ENCODE results near the gene KCNJ4.

DNA sequence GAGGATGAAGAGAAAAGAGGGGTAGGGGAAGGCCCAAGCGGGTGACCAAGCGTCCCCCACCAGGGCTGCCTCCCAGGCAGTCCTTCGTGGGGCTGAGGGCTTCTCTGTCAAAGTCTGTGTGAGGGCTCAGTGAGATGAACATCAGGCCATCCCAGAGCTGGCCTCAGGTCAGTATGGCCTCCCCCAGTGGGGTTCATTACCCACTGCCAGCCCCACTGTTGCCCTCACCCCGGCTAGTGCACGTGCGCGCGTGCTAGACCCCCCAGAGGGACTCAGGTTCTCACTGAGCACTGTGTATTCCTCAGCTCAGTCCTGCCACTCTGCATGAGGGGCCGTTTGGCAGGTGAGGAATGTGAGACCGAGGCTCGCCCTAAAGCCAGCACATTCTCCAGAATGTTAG is 16.2 kb upstream of the KCNJ4 start:
- no peak for TF ChIP-seq CTCF (IDR thresholded peaks at IDR 0.05)
- no peak for TF ChIP-seq POLR2A (IDR thresholded peaks at IDR 0.05)

Data from Peyer's patch (tissue), 4 donors.